Tibial nerve (tissue), 4 donors: ENCODE measurements around the gene TTBK2. TPM values are rescaled to one million over a fixed set of nuclear protein-coding genes. Genes with fewer than 3 reads are reported as not detected.

Experiments used
- DNase-seq, 2 donors: peaks; one replicate each; pipeline ENCODE4 v3.0.0-alpha.2; 2019; ENCODE audit warnings: low spot score in 2 of 2
- H3K27ac ChIP-seq, 4 donors: fragments of 200-600 bp; sonication (generic) in 3 of 4; one replicate each; pipeline ENCODE4 v1.5.1; 2017 to 2019; ENCODE audit warnings: mild to moderate bottlenecking in 1 of 4
- H3K27me3 ChIP-seq, 2 donors: fragments of 200-600 bp; sonication (generic) in 1 of 2; one replicate each; pipeline versions ENCODE4 v1.5.1 to v1.6.0; 2017 to 2019
- H3K36me3 ChIP-seq, 3 donors: fragments of 200-600 bp; sonication (generic); one replicate each; pipeline ENCODE4 v1.5.1; 2018 to 2019
- H3K4me1 ChIP-seq, 4 donors: fragments of 200-600 bp; sonication (generic) in 3 of 4; one replicate each; pipeline ENCODE4 v1.5.1; 2017 to 2019
- H3K4me3 ChIP-seq, 4 donors: fragments of 200-600 bp; sonication (generic) in 3 of 4; one replicate each; pipeline ENCODE4 v1.5.1; 2017 to 2019; ENCODE audit warnings: mild to moderate bottlenecking in 1 of 4, moderate library complexity in 1 of 4
- H3K9me3 ChIP-seq, 4 donors: fragments of 200-600 bp; sonication (generic) in 3 of 4; one replicate each; pipeline ENCODE4 v1.5.1; 2017 to 2019
- EP300 ChIP-seq, 2 donors: sonication (generic); formaldehyde crosslinking; IDR thresholded peaks; one replicate each; pipeline ENCODE4 v1.6.1; 2017; ENCODE audit warnings: antibody characterized with exemption in 2 of 2, mild to moderate bottlenecking in 1 of 2
- POLR2A ChIP-seq, 2 donors: fragments of 450-650 bp; IDR thresholded peaks; one replicate each; pipeline ENCODE4 v1.6.1; 2017; ENCODE audit warnings: antibody characterized with exemption in 2 of 2, mild to moderate bottlenecking in 2 of 2, moderate library complexity in 2 of 2
- WGBS, 2 donors: methylation state at CpG; one replicate each; pipeline ENCODE4 v1.1.5; 2018; 5-methylcytosine and 5-hydroxymethylcytosine counted together
- total RNA-seq, 4 donors: library from RNA; depleted of rRNA; stranded (reverse); fragments of >200 nt; gene quantifications; one replicate each; pipeline ENCODE4 v1.1.0, GENCODE V29; 2016
- TF ChIP-seq, protein P1 (sequence below), 5 experiments: fragments of 200-600 bp in 3 of 5; fragments of 450-650 bp in 2 of 5; sonication (generic) in 3 of 5; IDR thresholded peaks; one replicate each; pipeline ENCODE4 v1.5.1; 2016 to 2019; ENCODE audit warnings: antibody characterized with exemption in 5 of 5, mild to moderate bottlenecking in 3 of 5, moderate library complexity in 2 of 5

Gene TTBK2
- total RNA-seq, 4 donors from 2014 or later = 20.2 to 31.2 (median 23.4) TPM

- Histone ChIP-seq H3K36me3 (peaks cover 0 to 47% (median 0%) of the 10 kb centered on the region in 3 donors), H3K27me3 (no peaks in the 10 kb centered on the region), H3K4me1 (no peaks in the 10 kb centered on the region), H3K27ac (no peak overlapping the region), H3K9me3 (peaks cover 0 to 35% (median 7%) of the 10 kb centered on the region in 4 donors), H3K4me3 (no peak overlapping the region)
- no peak for DNase-seq
- TF ChIP-seq, protein P1, sequence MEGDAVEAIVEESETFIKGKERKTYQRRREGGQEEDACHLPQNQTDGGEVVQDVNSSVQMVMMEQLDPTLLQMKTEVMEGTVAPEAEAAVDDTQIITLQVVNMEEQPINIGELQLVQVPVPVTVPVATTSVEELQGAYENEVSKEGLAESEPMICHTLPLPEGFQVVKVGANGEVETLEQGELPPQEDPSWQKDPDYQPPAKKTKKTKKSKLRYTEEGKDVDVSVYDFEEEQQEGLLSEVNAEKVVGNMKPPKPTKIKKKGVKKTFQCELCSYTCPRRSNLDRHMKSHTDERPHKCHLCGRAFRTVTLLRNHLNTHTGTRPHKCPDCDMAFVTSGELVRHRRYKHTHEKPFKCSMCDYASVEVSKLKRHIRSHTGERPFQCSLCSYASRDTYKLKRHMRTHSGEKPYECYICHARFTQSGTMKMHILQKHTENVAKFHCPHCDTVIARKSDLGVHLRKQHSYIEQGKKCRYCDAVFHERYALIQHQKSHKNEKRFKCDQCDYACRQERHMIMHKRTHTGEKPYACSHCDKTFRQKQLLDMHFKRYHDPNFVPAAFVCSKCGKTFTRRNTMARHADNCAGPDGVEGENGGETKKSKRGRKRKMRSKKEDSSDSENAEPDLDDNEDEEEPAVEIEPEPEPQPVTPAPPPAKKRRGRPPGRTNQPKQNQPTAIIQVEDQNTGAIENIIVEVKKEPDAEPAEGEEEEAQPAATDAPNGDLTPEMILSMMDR (IDR thresholded peaks at IDR 0.05) = no peak
- TF ChIP-seq POLR2A (IDR thresholded peaks at IDR 0.05) (no peak), EP300 (IDR thresholded peaks at IDR 0.05) (no peak)
- WGBS, 2 donors = 92 to 100% methylated on average over 1 of the region's 1 CpG
Measured at GRCh38 chr15:42760759-42761158, 159.8 kb downstream of the TTBK2 start.

- H3K36me3 ChIP-seq = peaks cover 0 to 31% (median 0%) of the 10 kb centered on the region in 3 donors
- DNase-seq = no peak
- TF ChIP-seq POLR2A (IDR thresholded peaks at IDR 0.05) (no peak), EP300 (IDR thresholded peaks at IDR 0.05) (no peak)
- TF ChIP-seq, protein P1 (IDR thresholded peaks at IDR 0.05) = no peak
- H3K4me3 ChIP-seq = no peak overlapping the region
- no peaks in the 10 kb centered on the region for H3K27me3 ChIP-seq
- H3K9me3 ChIP-seq = peaks cover 0 to 30% (median 7%) of the 10 kb centered on the region in 4 donors
- no peak overlapping the region for H3K27ac ChIP-seq
- H3K4me1 ChIP-seq = no peaks in the 10 kb centered on the region
- 100% methylated on average over 2 of the region's 2 CpGs; no CpG with 5 or more reads in 1 of the 2 donors for WGBS, 2 donors
Measured at GRCh38 chr15:42759093-42759492, 161.5 kb downstream of the TTBK2 start.

GRCh38 chr15:42750306-42750705, 170.3 kb downstream of the TTBK2 start:
- TF ChIP-seq, protein P1 (IDR thresholded peaks at IDR 0.05) = no peak
- peaks cover 0 to 65% (median 0%) of the 10 kb centered on the region in 3 donors for H3K36me3 ChIP-seq
- H3K27ac ChIP-seq = no peak overlapping the region
- H3K4me3 ChIP-seq = no peak overlapping the region
- H3K9me3 ChIP-seq = peaks cover 0 to 9% (median 0%) of the 10 kb centered on the region in 4 donors
- no peak for DNase-seq
- 92 to 94% methylated on average over 2 of the region's 2 CpGs for WGBS, 2 donors
- H3K4me1 ChIP-seq = no peaks in the 10 kb centered on the region
- no peaks in the 10 kb centered on the region for H3K27me3 ChIP-seq

- H3K27ac ChIP-seq = no peak overlapping the region
- H3K9me3 ChIP-seq = peaks cover 0 to 9% (median 0%) of the 10 kb centered on the region in 4 donors
- TF ChIP-seq, protein P1 (IDR thresholded peaks at IDR 0.05) = no peak
- TF ChIP-seq EP300 (IDR thresholded peaks at IDR 0.05) (no peak), POLR2A (IDR thresholded peaks at IDR 0.05) (no peak)
- H3K4me3 ChIP-seq = no peak overlapping the region
- no peaks in the 10 kb centered on the region for H3K27me3 ChIP-seq
- H3K4me1 ChIP-seq = no peaks in the 10 kb centered on the region
- WGBS, 2 donors = 68 to 80% methylated on average over 1 of the region's 1 CpG
- DNase-seq = no peak
- peaks cover 0 to 73% (median 0%) of the 10 kb centered on the region in 3 donors for H3K36me3 ChIP-seq
Measured at GRCh38 chr15:42749266-42749665, 171.3 kb downstream of the TTBK2 start.

GRCh38 chr15:42744195-42744594, 176.4 kb downstream of the TTBK2 start:
- Histone ChIP-seq H3K36me3 (peaks cover 0 to 33% (median 0%) of the 10 kb centered on the region in 3 donors), H3K9me3 (no peaks in the 10 kb centered on the region), H3K27me3 (no peaks in the 10 kb centered on the region), H3K27ac (no peak overlapping the region), H3K4me3 (no peak overlapping the region), H3K4me1 (no peaks in the 10 kb centered on the region)
- WGBS, 2 donors = 91 to 93% methylated on average over 1 of the region's 1 CpG
- no peak for DNase-seq
- TF ChIP-seq, protein P1 (IDR thresholded peaks at IDR 0.05) = no peak
- TF ChIP-seq EP300 (IDR thresholded peaks at IDR 0.05) = no peak
- no peak for TF ChIP-seq POLR2A (IDR thresholded peaks at IDR 0.05)
